Activated T-cell treated with anti-CD3 and anti-CD28 coated beads for 24 hours (primary cell): Measurements from ENCODE around the gene KLC4.

Experiments
- DNase-seq: peaks from one replicate; pipeline ENCODE4 v3.0.0-alpha.2; 2020; ENCODE audit warnings: low read depth

Gene KLC4

GRCh38 chr6:43059168-43060033 lies at the start of gene KLC4, which contains the start of gene MRPL2:
TSS of gene KLC4 (plus strand) at chr6:43059631. CDS start at chr6:43061336, 1,705 bp downstream.
TSS of gene MRPL2 (minus strand) at chr6:43059434. CDS start at chr6:43059381, 53 bp downstream.
- DNase-seq, result peak; percentile 96

- no peak for DNase-seq
Measured at GRCh38 chr6:43011207-43011606, 48.2 kb upstream of the KLC4 start.

- DNase-seq, result no peak
Measured at GRCh38 chr6:43012364-43012763, 47.1 kb upstream of the KLC4 start.

GRCh38 chr6:43013097-43013842 lies 46.2 kb upstream of the KLC4 start:
- DNase-seq, result no peak

GRCh38 chr6:43013843-43014433 lies 45.5 kb upstream of the KLC4 start, which contains the start of the genes KLHDC3 and MEA1:
TSS of gene KLHDC3 (plus strand) at chr6:43014249. CDS start at chr6:43017193, 2,944 bp downstream.
TSS of gene MEA1 (minus strand) at chr6:43013946. CDS start at chr6:43013813, 133 bp downstream.
- peak; percentile 99 for DNase-seq

- no peak for DNase-seq
Measured at GRCh38 chr6:43014434-43014909, 45.0 kb upstream of the KLC4 start.

GRCh38 chr6:43016176-43016942 lies 43.1 kb upstream of the KLC4 start:
- DNase-seq, result no peak

- no peak for DNase-seq
Measured at GRCh38 chr6:43016943-43017334, 42.5 kb upstream of the KLC4 start.

- DNase-seq, result no peak
Measured at GRCh38 chr6:43019152-43019551, 40.3 kb upstream of the KLC4 start.

- no peak for DNase-seq
Measured at GRCh38 chr6:43020052-43020705, 39.3 kb upstream of the KLC4 start.

- DNase-seq, result no peak
Measured at GRCh38 chr6:43020847-43021246, 38.6 kb upstream of the KLC4 start.

GRCh38 chr6:43021270-43022047 lies 38.0 kb upstream of the KLC4 start, which contains the start of gene RRP36:
TSS of gene RRP36 (plus strand) at chr6:43021623. CDS start at chr6:43021655, 32 bp downstream.
- peak; percentile 76 for DNase-seq

- no peak for DNase-seq
Measured at GRCh38 chr6:43024436-43024835, 35.0 kb upstream of the KLC4 start.

GRCh38 chr6:43026365-43026764 lies 33.1 kb upstream of the KLC4 start:
- DNase-seq, result no peak

GRCh38 chr6:43029120-43029519 lies 30.3 kb upstream of the KLC4 start:
- no peak for DNase-seq

GRCh38 chr6:43032326-43032725 lies 27.1 kb upstream of the KLC4 start:
- no peak for DNase-seq

- DNase-seq, result no peak
Measured at GRCh38 chr6:43033496-43034189, 25.8 kb upstream of the KLC4 start.

- no peak for DNase-seq
Measured at GRCh38 chr6:43034190-43034525, 25.3 kb upstream of the KLC4 start.

- DNase-seq, result no peak
Measured at GRCh38 chr6:43035495-43036194, 23.8 kb upstream of the KLC4 start.
